HUES6 (cell line): ENCODE results near the gene MSH3.

ENCODE experiments used
- H3K27ac ChIP-seq: 2 replicates; pipeline ENCODE4 v1.7.0; 2013; ENCODE audit warnings: low read depth, mild to moderate bottlenecking, low read length, inconsistent platforms
- H3K27me3 ChIP-seq: 2 replicates; pipeline ENCODE4 v1.6.1; 2013; ENCODE audit warnings: low read length; ENCODE audit not compliant: control insufficient read depth, insufficient read depth
- H3K36me3 ChIP-seq: 2 replicates; pipeline ENCODE4 v1.6.1; 2013; ENCODE audit warnings: low read length; ENCODE audit not compliant: control insufficient read depth, insufficient read depth
- H3K4me1 ChIP-seq: 2 replicates; pipeline ENCODE4 v1.6.1; 2013; ENCODE audit warnings: low read length; ENCODE audit not compliant: control insufficient read depth, insufficient read depth
- H3K4me3 ChIP-seq: 2 replicates; pipeline ENCODE4 v1.5.1; 2013; ENCODE audit warnings: low read depth, low read length
- H3K9ac ChIP-seq: one replicate; pipeline ENCODE4 v1.6.1; 2013; ENCODE audit warnings: mild to moderate bottlenecking, low read length
- H3K9me3 ChIP-seq: 2 replicates; pipeline ENCODE4 v1.6.1; 2013; ENCODE audit warnings: low read depth, low read length; ENCODE audit not compliant: control insufficient read depth, insufficient read depth

MSH3 gene

DNA sequence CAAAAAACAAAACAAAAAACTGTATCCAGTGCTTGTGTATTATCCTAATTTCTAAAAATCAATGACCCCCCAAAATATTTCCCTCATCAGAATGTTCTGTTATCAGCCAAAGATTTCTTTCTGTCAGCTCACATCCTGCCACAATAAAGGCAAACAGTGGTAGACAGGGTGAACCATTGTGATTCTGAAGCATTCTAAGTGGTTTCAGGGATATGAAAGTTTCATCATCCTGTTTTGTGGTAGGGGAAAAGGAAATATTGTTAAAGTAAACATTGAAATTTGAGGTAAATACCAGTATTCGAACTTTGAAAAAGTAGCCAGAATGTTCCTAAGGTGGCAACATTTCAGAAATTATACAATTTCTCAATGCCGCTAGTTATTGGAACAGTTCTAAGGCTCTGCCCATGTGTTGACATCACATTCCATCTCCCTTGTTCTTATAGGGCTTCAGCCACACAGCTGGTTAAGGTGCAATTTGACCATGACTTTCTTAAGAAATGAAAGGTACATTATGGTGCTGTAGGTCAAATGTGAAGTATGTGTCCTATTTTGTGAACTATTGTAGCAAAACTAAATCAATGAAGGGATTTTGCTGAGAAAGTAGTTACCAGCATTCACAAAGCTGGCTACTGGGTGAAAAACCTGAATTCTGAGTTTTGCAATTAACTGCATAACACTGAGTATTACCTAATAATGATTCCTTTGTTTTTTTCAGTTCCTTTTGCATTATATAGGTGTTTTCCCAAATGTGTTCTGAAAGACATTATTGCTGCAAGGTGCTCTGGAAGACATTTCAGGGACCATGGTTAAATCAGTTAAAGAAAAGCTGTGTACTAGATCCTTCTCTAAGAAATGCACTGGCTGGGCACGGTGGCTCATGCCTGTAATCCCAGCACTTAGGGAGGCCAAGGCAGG lies 198.1 kb downstream of the MSH3 start:
- Histone ChIP-seq H3K27ac (no peak overlapping the region), H3K4me3 (no peak overlapping the region), H3K36me3 (peaks cover 7% of the 10 kb centered on the region), H3K9ac (no peak overlapping the region), H3K4me1 (no peaks in the 10 kb centered on the region), H3K27me3 (no peaks in the 10 kb centered on the region), H3K9me3 (peaks cover 30% of the 10 kb centered on the region)

DNA sequence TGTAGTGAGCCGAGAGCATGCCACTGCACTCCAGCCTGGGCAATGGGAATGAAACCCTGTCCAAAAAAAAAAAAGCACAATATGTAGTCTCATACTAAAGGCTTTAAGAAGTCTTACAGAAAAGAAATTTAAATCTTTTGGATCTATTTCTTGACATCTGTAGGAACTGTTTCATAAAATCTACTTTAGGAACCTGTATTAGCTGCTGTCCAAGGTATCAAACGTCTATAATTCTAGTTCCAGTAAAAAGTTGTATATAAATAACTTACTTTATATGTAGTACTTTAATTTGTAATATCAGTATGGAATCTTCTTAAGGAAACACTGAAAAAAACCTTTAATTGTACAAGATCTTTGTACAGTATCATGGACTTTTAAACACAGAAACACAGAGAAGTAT lies 199.0 kb downstream of the MSH3 start:
- Histone ChIP-seq H3K9me3 (peaks cover 30% of the 10 kb centered on the region), H3K27me3 (no peaks in the 10 kb centered on the region), H3K4me3 (no peak overlapping the region), H3K9ac (no peak overlapping the region), H3K36me3 (peaks cover 7% of the 10 kb centered on the region), H3K4me1 (no peaks in the 10 kb centered on the region), H3K27ac (no peak overlapping the region)

DNA sequence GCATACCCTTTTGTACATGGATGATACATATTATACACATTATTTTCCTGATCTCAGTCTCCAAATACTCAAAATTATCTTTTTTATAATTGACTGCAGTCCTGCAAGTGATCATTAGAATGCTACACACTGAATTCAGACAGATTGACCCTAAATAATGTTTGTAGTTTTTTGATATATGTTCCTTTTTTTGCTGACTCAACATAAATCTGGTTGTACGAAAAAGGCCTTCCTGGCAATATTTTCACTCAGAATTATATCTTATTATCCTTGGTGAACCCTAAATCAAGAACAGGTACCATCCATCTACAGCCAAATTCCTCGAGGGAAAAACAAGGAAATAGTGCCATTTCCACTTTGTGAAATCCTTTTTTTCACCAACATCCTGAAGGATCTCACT lies 200.1 kb downstream of the MSH3 start:
- no peaks in the 10 kb centered on the region for H3K27me3 ChIP-seq
- peaks cover 7% of the 10 kb centered on the region; the same call in 1 of the 2 replicates for H3K36me3 ChIP-seq
- no peaks in the 10 kb centered on the region for H3K4me1 ChIP-seq
- H3K9me3 ChIP-seq = peaks cover 19% of the 10 kb centered on the region
- no peak overlapping the region for H3K4me3 ChIP-seq
- no peak overlapping the region for H3K9ac ChIP-seq
- no peak overlapping the region for H3K27ac ChIP-seq

DNA sequence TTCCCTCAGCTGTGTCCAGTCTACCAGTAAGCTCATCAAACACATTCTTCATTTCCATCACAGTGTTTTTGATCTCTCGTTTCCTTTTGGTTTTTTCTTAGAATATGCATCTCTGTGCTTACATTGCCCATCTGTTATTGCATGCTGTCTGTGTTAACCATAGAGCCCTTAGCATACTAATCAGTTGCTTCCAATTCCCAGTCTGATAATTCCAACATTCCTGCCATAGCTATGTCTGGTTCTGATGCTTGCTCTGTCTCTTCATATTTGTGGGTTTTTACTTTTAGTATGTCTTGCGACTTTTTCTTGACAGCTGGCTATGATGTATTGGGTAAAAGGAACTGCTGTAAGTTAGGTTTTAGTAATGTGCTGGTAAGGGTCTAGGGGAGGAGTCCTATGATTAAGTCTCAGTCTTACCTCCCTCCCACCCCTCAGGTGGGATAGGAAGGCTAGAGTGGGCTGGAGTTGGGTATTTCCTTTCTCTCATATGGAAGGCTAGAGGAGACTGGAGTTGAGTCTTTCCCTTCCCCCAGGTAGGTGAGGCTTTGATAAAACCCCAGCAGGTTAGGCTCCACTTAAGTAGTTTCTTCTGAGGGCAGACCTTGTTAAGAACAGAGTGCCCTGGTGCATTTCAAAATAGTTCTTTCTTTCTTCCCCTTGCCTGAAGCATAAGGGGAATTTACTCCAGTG lies 206.6 kb downstream of the MSH3 start:
- peak overlapping the region; percentile 20; the same call in 1 of the 2 replicates for H3K27ac ChIP-seq
- H3K36me3 ChIP-seq = no peaks in the 10 kb centered on the region
- peaks cover 4% of the 10 kb centered on the region; the same call in 1 of the 2 replicates for H3K9me3 ChIP-seq
- no peaks in the 10 kb centered on the region for H3K27me3 ChIP-seq
- peaks cover 8% of the 10 kb centered on the region for H3K4me1 ChIP-seq
- H3K4me3 ChIP-seq = no peak overlapping the region
- H3K9ac ChIP-seq = no peak overlapping the region

DNA sequence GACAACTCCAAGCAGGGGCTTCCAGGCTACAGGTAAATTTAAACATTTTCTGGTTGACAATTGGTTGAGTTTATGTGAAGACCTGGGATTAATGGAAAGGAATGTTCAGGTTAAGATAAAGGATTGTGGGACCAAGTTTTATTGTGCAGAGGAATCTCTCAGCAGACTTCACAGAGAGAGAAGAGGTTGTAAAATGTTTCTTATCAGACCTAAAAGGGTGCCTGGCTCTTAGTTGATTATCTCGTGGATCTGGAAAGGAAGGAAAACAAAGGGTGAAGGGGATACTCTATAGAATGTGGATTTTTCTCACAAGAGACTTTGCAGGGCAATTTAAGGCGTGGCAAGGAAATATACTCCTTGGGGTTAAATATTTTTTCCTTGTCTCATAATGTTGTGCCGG lies 209.3 kb downstream of the MSH3 start:
- Histone ChIP-seq H3K27ac (peak overlapping the region; percentile 70; the same call in 1 of the 2 replicates), H3K9me3 (no peaks in the 10 kb centered on the region), H3K36me3 (no peaks in the 10 kb centered on the region), H3K4me1 (peaks cover 8% of the 10 kb centered on the region), H3K27me3 (no peaks in the 10 kb centered on the region), H3K4me3 (no peak overlapping the region), H3K9ac (no peak overlapping the region)

DNA sequence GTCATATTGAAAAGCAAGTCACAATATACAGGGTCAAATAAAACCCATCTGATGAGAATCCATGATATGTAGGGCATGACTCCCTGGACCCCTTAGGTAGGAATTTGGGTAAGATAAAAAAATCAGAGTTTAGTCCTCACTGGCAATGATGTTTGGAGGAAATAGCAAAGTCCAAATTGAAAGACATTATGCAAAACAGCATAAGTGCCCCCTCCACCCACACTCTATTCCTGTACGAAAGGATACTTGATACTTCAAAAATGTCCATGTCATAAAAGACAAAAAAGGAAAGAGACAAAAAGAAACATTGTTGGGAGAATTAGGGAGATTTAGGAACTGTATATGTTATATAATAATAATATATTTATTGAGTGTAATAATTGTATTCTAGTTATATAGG lies 209.7 kb downstream of the MSH3 start:
- H3K27me3 ChIP-seq = no peaks in the 10 kb centered on the region
- H3K4me3 ChIP-seq = no peak overlapping the region
- no peaks in the 10 kb centered on the region for H3K9me3 ChIP-seq
- H3K9ac ChIP-seq = no peak overlapping the region
- H3K4me1 ChIP-seq = peaks cover 8% of the 10 kb centered on the region
- H3K27ac ChIP-seq = peak overlapping the region; percentile 70; the same call in 1 of the 2 replicates
- H3K36me3 ChIP-seq = no peaks in the 10 kb centered on the region

DNA sequence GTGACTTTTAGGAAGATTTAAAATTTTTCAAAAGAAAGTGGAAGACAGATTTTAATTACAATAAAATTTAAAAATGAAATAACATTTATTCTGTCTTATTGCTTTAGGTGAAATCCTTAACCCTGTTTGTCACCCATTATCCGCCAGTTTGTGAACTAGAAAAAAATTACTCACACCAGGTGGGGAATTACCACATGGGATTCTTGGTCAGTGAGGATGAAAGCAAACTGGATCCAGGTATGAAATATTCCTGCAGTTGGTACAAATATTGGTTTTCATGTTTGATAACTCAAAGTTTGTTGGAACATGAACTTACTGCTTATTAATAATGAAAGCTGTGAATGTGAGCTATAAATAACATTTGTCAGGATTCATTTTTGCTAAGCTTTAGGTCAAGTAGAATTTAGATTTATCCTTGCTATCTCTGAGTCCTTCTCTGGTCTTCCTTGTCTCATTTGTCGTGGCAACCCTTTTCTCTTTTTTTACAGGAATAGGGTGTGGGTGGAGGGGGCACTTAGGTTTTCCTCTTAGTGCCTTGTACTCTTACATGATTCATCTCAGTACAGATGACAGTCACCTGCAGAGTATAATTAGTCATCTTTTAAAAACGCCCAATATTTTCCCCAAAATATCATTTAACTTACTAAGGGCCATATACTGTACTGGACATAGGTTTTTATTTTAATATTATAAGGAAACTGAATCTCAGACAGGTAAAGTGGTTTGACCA lies 210.4 kb downstream of the MSH3 start:
- Histone ChIP-seq H3K9me3 (no peaks in the 10 kb centered on the region), H3K9ac (no peak overlapping the region), H3K4me3 (no peak overlapping the region), H3K4me1 (peaks cover 8% of the 10 kb centered on the region), H3K27ac (no peak overlapping the region), H3K27me3 (no peaks in the 10 kb centered on the region), H3K36me3 (no peaks in the 10 kb centered on the region)

DNA sequence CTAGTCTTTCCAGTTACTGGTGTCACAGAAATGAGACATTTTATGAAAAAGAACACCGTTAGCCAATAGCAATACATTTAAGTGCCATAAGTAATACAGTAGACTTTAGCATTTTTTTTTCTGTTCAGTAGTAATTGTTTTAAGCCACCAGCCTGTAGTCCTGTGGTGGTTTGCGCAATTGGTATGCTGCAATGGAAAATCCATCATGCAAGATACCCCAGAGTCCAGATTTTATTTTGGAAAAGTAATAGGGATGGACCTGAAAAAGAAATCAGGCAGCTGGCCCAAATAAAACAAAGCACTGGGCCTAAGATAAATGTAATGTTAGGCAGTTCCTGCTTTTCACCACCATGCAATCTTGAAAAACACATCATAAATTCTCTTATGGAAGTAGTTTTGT lies 211.1 kb downstream of the MSH3 start:
- no peak overlapping the region for H3K9ac ChIP-seq
- H3K36me3 ChIP-seq = no peaks in the 10 kb centered on the region
- no peak overlapping the region for H3K27ac ChIP-seq
- no peaks in the 10 kb centered on the region for H3K9me3 ChIP-seq
- no peak overlapping the region for H3K4me3 ChIP-seq
- H3K4me1 ChIP-seq = peaks cover 8% of the 10 kb centered on the region
- no peaks in the 10 kb centered on the region for H3K27me3 ChIP-seq

DNA sequence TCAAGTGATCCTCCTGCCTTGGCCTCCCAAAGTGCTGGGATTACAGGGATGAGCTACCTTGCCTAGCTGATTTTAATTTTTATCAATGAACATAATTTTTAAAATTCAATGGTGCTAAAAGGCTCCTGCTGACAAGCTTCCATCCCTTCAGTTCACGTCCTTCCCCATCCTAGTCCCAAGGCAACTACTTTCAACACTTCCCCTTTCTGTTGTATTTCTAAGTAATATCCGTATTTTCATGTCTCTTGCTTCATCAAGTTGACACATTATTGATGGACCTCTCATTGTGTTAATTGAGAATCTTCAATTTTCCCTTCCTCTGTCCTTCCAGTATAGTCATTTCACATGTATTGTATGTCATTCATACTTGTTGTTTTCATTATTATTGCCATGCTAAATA lies 211.9 kb downstream of the MSH3 start:
- no peak overlapping the region for H3K27ac ChIP-seq
- H3K27me3 ChIP-seq = no peaks in the 10 kb centered on the region
- no peak overlapping the region for H3K4me3 ChIP-seq

DNA sequence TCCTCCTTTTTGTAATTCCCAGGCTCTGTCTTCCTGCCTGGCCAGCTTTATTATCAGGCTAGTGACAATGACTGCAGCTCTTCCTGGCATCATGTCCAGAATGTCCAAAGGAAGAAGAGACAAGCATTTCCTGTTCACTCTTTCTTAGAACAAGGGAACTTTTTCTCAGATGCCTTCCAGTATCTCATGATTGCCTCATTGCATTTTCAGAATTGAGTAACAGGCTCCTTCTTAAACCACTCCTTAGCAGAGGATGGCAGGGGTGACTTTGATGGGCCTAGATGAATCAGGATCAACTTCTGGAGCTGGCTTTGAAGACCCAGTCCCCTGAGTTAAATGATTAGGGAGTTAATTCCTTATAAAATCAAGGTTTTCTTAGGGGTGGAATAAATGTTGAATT lies 212.8 kb downstream of the MSH3 start:
- H3K4me3 ChIP-seq = no peak overlapping the region
- no peak overlapping the region for H3K9ac ChIP-seq
- no peaks in the 10 kb centered on the region for H3K36me3 ChIP-seq
- H3K27ac ChIP-seq = no peak overlapping the region
- H3K4me1 ChIP-seq = no peaks in the 10 kb centered on the region
- no peaks in the 10 kb centered on the region for H3K9me3 ChIP-seq
- H3K27me3 ChIP-seq = no peaks in the 10 kb centered on the region

More for the DNA sequence above, 211.9 kb downstream of the MSH3 start:
- no peaks in the 10 kb centered on the region for H3K9me3 ChIP-seq
- no peaks in the 10 kb centered on the region for H3K36me3 ChIP-seq
- H3K9ac ChIP-seq = no peak overlapping the region
- H3K4me1 ChIP-seq = peaks cover 2% of the 10 kb centered on the region; the same call in 1 of the 2 replicates
